GM12874 (cell line): ENCODE measurements around the gene TATDN3.

Source experiments
- CTCF ChIP-seq: IDR thresholded peaks from 2 replicates; pipeline ENCODE4 v1.5.1; 2011; ENCODE audit warnings: low read depth, mild to moderate bottlenecking, control low read depth, low read length, moderate library complexity; ENCODE audit not compliant: insufficient read depth

TATDN3 gene

GRCh38 chr1:212864201-212864600 is 72.5 kb downstream of the TATDN3 start:
- no peak for TF ChIP-seq CTCF
